H9 (cell line): ENCODE measurements around the gene NUP210. TPM values are rescaled to one million over a fixed set of nuclear protein-coding genes. Genes with fewer than 3 reads are reported as not detected.

Experiments
- DNase-seq: peaks from one replicate; pipeline ENCODE4 v3.0.0-alpha.2; 2017
- H2AFZ ChIP-seq: one replicate; pipeline ENCODE4 v1.6.1; 2013; ENCODE audit warnings: mild to moderate bottlenecking, low read length, control low read depth, moderate library complexity
- H2AK5ac ChIP-seq: 2 replicates; pipeline ENCODE4 v1.6.1; 2013; ENCODE audit warnings: low read length, control low read depth, mixed read lengths; ENCODE audit not compliant: insufficient read length
- H2BK120ac ChIP-seq: one replicate; pipeline ENCODE4 v1.6.1; 2013; ENCODE audit warnings: low read depth, mild to moderate bottlenecking, low read length, control low read depth, inconsistent platforms; ENCODE audit not compliant: poor library complexity, severe bottlenecking
- H2BK12ac ChIP-seq: 2 replicates; pipeline ENCODE4 v1.6.1; 2013; ENCODE audit warnings: low read length, control low read depth, mixed read lengths, low read depth; ENCODE audit not compliant: insufficient read length
- H2BK15ac ChIP-seq: 2 replicates; pipeline ENCODE4 v1.6.1; 2013; ENCODE audit warnings: low read depth, low read length, control low read depth
- H2BK20ac ChIP-seq: one replicate; pipeline ENCODE4 v1.6.1; 2013; ENCODE audit warnings: low read depth, mild to moderate bottlenecking, low read length, control low read depth, inconsistent platforms; ENCODE audit not compliant: poor library complexity, severe bottlenecking
- H2BK5ac ChIP-seq: 2 replicates; pipeline ENCODE4 v1.6.1; 2013; ENCODE audit warnings: low read length, control low read depth, mixed read lengths; ENCODE audit not compliant: insufficient read length
- H3K14ac ChIP-seq: 2 replicates; pipeline ENCODE4 v1.6.1; 2013; ENCODE audit warnings: low read length, control low read depth; ENCODE audit not compliant: insufficient read depth
- H3K18ac ChIP-seq: 2 replicates; pipeline ENCODE4 v1.6.1; 2013; ENCODE audit warnings: low read depth, mild to moderate bottlenecking, mixed read lengths, low read length, control low read depth; ENCODE audit not compliant: insufficient read length
- H3K23ac ChIP-seq: 2 replicates; pipeline ENCODE4 v1.6.1; 2013; ENCODE audit warnings: low read length, control low read depth, mixed read lengths, low read depth; ENCODE audit not compliant: insufficient read length
- H3K23me2 ChIP-seq: 2 replicates; pipeline ENCODE4 v1.6.1; 2013; ENCODE audit warnings: low read depth, mild to moderate bottlenecking, mixed read lengths, low read length, control low read depth; ENCODE audit not compliant: insufficient read length, poor library complexity, severe bottlenecking
- H3K27ac ChIP-seq: 2 replicates; pipeline ENCODE4 v1.5.1; 2013; ENCODE audit warnings: low read length, control low read depth, mixed read lengths, low read depth; ENCODE audit not compliant: insufficient read length
- H3K27me3 ChIP-seq: 2 replicates; pipeline ENCODE4 v1.6.1; 2013; ENCODE audit warnings: low read length, control low read depth, inconsistent platforms; ENCODE audit not compliant: insufficient read depth
- H3K4ac ChIP-seq: 2 replicates; pipeline ENCODE4 v1.6.1; 2013; ENCODE audit warnings: low read depth, mild to moderate bottlenecking, control low read depth, inconsistent platforms, low read length, moderate library complexity
- H3K4me1 ChIP-seq: 2 replicates; pipeline ENCODE4 v1.6.1; 2013; ENCODE audit warnings: low read length, control low read depth, inconsistent platforms; ENCODE audit not compliant: insufficient read depth
- H3K4me2 ChIP-seq: 2 replicates; pipeline ENCODE4 v1.6.1; 2013; ENCODE audit warnings: low read length, control low read depth, mixed read lengths; ENCODE audit not compliant: insufficient read length, insufficient read depth
- H3K56ac ChIP-seq: 2 replicates; pipeline ENCODE4 v1.6.1; 2013; ENCODE audit warnings: low read depth, mild to moderate bottlenecking, mixed read lengths, low read length, control low read depth; ENCODE audit not compliant: insufficient read length
- H3K79me1 ChIP-seq: 2 replicates; pipeline ENCODE4 v1.6.1; 2013; ENCODE audit warnings: low read depth, mild to moderate bottlenecking, moderate library complexity, low read length, control low read depth, inconsistent platforms; ENCODE audit not compliant: insufficient read depth, poor library complexity, severe bottlenecking
- H3K79me2 ChIP-seq: 2 replicates; pipeline ENCODE4 v1.6.1; 2013; ENCODE audit warnings: low read length, control low read depth, inconsistent platforms; ENCODE audit not compliant: insufficient read depth
- H3K9ac ChIP-seq: 2 replicates; pipeline ENCODE4 v1.6.1; 2013; ENCODE audit warnings: low read length, control low read depth, mixed read lengths; ENCODE audit not compliant: insufficient read length; ENCODE audit errors: extremely low read depth
- H3K9me3 ChIP-seq: one replicate; pipeline ENCODE4 v1.6.1; 2013; ENCODE audit warnings: low read depth, low read length, inconsistent platforms; ENCODE audit not compliant: control insufficient read depth
- H3T11ph ChIP-seq: one replicate; pipeline ENCODE4 v1.6.1; 2013; ENCODE audit warnings: mild to moderate bottlenecking, low read length, control low read depth, inconsistent platforms
- H4K20me1 ChIP-seq: one replicate; pipeline ENCODE4 v1.6.1; 2013; ENCODE audit not compliant: control insufficient read depth, insufficient read length, insufficient read depth
- H4K5ac ChIP-seq: 2 replicates; pipeline ENCODE4 v1.6.1; 2013; ENCODE audit warnings: low read depth, mild to moderate bottlenecking, mixed read lengths, low read length, control low read depth; ENCODE audit not compliant: insufficient read length
- H4K8ac ChIP-seq: replicated peaks from 2 replicates; pipeline ENCODE4 v1.6.1; 2013; ENCODE audit warnings: low read length, control low read depth, mixed read lengths, low read depth; ENCODE audit not compliant: insufficient read length
- H4K91ac ChIP-seq: 2 replicates; pipeline ENCODE4 v1.6.1; 2013; ENCODE audit warnings: low read depth, mild to moderate bottlenecking, moderate library complexity, mixed read lengths, low read length, control low read depth; ENCODE audit not compliant: insufficient read length
- H3K27ac Mint-ChIP-seq, 3 experiments: 2 replicates in 2 of 3; 3 replicates in 1 of 3; pipeline ENCODE4 v1.8.0; 2020 to 2021; ENCODE audit warnings: mixed read lengths in 3 of 3, mild to moderate bottlenecking in 1 of 3, moderate library complexity in 1 of 3
- H3K27me3 Mint-ChIP-seq: 2 replicates; pipeline ENCODE4 v1.8.0; 2021; ENCODE audit warnings: low read depth, mild to moderate bottlenecking, moderate library complexity, mixed read lengths
- H3K36me3 Mint-ChIP-seq, 3 experiments: 2 replicates in 2 of 3; 3 replicates in 1 of 3; pipeline ENCODE4 v1.8.0; 2020 to 2021; ENCODE audit warnings: low read depth in 3 of 3, mixed read lengths in 3 of 3; ENCODE audit not compliant: insufficient read depth in 1 of 3
- H3K4me1 Mint-ChIP-seq, 2 experiments: 2 replicates each; pipeline ENCODE4 v1.8.0; 2020; ENCODE audit warnings: mixed read lengths in 2 of 2
- H3K4me3 Mint-ChIP-seq, 2 experiments: 2 replicates in 1 of 2; 3 replicates in 1 of 2; pipeline ENCODE4 v1.8.0; 2020 to 2021; ENCODE audit warnings: mild to moderate bottlenecking in 2 of 2, mixed read lengths in 2 of 2, moderate library complexity in 1 of 2
- H3K9me3 Mint-ChIP-seq, 2 experiments: 2 replicates in 1 of 2; 3 replicates in 1 of 2; pipeline ENCODE4 v1.8.0; 2020; ENCODE audit warnings: mild to moderate bottlenecking in 2 of 2, mixed read lengths in 2 of 2, moderate library complexity in 1 of 2
- CTCF ChIP-seq: fragments of 200-600 bp; sonication (generic); conservative IDR thresholded peaks from 3 replicates; pipeline ENCODE4 v1.8.0; 2021; ENCODE audit warnings: antibody characterized with exemption, mild to moderate bottlenecking
- WGBS: extraction: QIAGEN DNeasy Blood & Tissue Kit; methylation state at CpG from one replicate; pipeline ENCODE4 v1.1.7; 2013; ENCODE audit warnings: missing lambda C conversion rate, low lambda C conversion rate, mixed read lengths; ENCODE audit not compliant: insufficient read length; ENCODE audit errors: extremely low coverage; 5-methylcytosine and 5-hydroxymethylcytosine counted together
- total RNA-seq: library from RNA; stranded (reverse); gene quantifications from 2 replicates; pipeline ENCODE4 v1.2.1, GENCODE V29; 2021

Gene NUP210
- total RNA-seq, 1 experiment from 2014 or later, result 48.8 TPM

DNA sequence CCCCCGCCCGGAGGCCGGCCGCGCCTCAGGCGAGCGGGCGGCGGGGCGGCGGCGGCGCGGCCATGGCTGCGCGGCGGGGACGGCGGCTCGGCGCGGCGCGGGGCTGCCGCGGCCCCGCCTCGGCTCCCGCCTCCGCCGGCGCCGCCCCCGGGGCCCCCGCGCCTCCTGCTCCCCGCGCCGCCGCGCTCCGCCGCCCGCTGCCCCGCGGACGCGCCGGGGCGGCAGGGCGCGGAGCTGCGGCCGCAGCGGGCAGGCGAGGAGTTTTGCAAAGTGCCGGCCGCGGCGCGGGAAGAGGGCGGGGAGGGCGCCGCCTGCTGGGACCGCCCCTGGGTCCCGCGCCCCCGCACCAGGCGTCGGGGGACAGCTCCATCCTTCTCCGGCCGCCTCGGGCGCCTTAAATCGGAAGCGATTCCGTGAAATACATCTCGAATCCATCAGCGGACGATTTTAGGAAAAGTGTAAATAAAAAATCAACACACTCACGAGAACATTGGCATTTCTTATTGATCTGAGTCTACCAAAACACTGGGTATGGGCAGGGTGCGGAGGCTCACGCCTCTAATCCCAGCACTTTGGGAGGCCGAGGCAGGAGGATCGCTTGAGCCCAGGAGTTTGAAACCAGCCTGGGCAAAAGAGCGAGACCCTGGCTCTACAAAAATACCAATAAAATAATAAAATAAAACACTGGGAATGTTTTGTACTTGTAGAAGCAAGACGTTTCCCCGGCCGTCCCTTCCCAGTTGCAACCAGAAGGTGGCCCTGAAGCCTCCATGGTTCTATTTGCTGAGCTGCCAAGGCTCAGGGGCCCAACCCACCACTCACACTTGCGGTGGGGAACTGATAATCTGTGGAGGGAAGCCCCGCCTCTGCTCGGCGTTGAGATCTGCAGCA, 136.9 kb downstream of the NUP210 start:
- Mint-ChIP-seq H3K9me3 (peaks cover 19% of the 10 kb centered on the region in 2 experiments), H3K4me3 (peak overlapping the region; percentile 66 to 87), H3K27me3 (peaks cover 50% of the 10 kb centered on the region), H3K4me1 (peaks cover 5 to 6% of the 10 kb centered on the region in 2 experiments), H3K27ac (peak overlapping the region in 1 of 3 experiments; percentile 80; a peak in 1 of 7 replicates), H3K36me3 (peaks cover 2 to 13% (median 7%) of the 10 kb centered on the region in 3 experiments)
- Histone ChIP-seq H3K14ac (no peak overlapping the region), H2AFZ (no peak overlapping the region), H2BK120ac (no peak overlapping the region), H3T11ph (no peak overlapping the region), H3K4ac (no peak overlapping the region), H3K4me2 (peak overlapping the region; percentile 53), H3K23me2 (peaks cover 6% of the 10 kb centered on the region), H4K5ac (no peak overlapping the region), H2BK15ac (no peak overlapping the region), H3K27ac (no peak overlapping the region), H3K9ac (no peak overlapping the region), H2BK20ac (no peak overlapping the region), H3K23ac (no peak overlapping the region), H4K8ac (no peak overlapping the region), H2AK5ac (no peak overlapping the region), H3K4me1 (no peaks in the 10 kb centered on the region), H4K20me1 (no peaks in the 10 kb centered on the region), H3K79me1 (no peaks in the 10 kb centered on the region), H3K56ac (no peak overlapping the region), H2BK12ac (no peak overlapping the region), H3K79me2 (no peaks in the 10 kb centered on the region), H2BK5ac (no peak overlapping the region), H3K18ac (no peak overlapping the region), H3K27me3 (peaks cover 5% of the 10 kb centered on the region; the same call in 1 of the 2 replicates), H3K9me3 (no peaks in the 10 kb centered on the region), H4K91ac (no peak overlapping the region)
- TF ChIP-seq CTCF, result peak; percentile 69
- no CpG with 5 or more reads among the region's 93 CpGs for WGBS
- peak; percentile 82 for DNase-seq
